ENCODE results near the gene RMND5A. TPM values are rescaled to one million over a fixed set of nuclear protein-coding genes. Genes with fewer than 3 reads are reported as not detected.

The RMND5A gene
- total and polyA plus RNA-seq, 12 donors = 23.4 to 152 (median 105) TPM

DNA sequence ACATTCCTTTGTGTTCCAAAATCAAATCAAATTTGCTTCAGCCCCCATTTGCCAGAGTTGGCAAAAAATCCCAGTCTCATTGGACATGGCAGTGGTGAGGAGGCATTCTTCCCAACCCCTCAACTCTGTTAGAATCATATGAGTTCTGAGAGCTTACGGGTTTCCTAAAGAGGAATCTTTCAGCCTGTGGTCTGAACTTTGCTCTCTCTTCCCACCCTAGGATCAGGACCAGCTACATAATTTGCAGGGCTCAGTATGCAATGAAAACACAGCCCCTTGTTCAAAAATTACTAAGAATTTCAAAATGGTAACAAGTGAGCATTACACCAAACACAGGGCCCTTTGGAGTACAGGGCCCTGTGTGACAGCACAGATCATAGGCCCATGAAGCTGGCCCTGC, 47.1 kb upstream of the RMND5A start:
- Histone ChIP-seq H3K4me1 (peaks cover 2 to 30% (median 11%) of the 10 kb centered on the region in 9 donors), H3K9me3 (peaks cover 0 to 17% (median 0%) of the 10 kb centered on the region in 11 donors), H3K27me3 (no peaks in the 10 kb centered on the region), H3K27ac (no peak overlapping the region), H3K4me3 (no peak overlapping the region), H3K36me3 (no peaks in the 10 kb centered on the region)
- no peak for ATAC-seq
- intact Hi-C loops (cut with DNase I) = no loop called here
- DNase-seq = no peak
- TF ChIP-seq, protein P1, sequence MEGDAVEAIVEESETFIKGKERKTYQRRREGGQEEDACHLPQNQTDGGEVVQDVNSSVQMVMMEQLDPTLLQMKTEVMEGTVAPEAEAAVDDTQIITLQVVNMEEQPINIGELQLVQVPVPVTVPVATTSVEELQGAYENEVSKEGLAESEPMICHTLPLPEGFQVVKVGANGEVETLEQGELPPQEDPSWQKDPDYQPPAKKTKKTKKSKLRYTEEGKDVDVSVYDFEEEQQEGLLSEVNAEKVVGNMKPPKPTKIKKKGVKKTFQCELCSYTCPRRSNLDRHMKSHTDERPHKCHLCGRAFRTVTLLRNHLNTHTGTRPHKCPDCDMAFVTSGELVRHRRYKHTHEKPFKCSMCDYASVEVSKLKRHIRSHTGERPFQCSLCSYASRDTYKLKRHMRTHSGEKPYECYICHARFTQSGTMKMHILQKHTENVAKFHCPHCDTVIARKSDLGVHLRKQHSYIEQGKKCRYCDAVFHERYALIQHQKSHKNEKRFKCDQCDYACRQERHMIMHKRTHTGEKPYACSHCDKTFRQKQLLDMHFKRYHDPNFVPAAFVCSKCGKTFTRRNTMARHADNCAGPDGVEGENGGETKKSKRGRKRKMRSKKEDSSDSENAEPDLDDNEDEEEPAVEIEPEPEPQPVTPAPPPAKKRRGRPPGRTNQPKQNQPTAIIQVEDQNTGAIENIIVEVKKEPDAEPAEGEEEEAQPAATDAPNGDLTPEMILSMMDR (IDR thresholded peaks at IDR 0.05) = no peak
- 93 to 96% methylated on average over 1 of the region's 1 CpG for WGBS, 2 donors

DNA sequence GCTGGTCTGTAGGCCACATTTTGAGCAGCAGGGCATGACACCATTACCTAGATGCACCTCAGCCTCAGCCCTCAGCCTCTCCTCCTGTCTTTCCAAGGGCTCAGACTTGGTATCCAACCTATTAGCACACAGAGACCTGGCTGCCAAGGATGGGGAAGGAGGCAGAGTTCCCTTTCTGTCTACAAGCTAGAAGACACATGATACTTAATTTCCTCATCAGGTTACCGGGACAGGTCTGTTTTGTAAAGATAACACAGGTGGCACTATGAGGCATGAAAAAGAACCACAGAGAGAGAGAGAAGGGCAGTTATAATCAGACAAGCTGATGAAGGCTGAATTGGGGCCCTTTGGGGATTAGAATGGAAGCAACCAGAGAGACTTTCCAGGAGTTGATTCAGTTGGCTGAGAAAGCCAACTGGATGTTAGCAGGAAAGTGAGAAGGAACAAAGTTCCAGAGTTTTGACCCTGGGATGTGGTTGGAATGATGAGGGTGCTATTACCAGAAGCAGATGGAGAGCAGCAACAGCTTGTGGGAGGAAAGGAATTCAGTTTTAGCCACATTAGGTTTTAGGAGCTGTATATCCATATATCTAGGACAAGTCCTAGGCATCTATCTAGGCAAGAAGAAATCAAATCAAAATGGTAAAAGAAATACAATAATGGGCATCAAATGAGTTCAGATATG, 46.0 kb upstream of the RMND5A start:
- peak overlapping the region in 5 of 10 donors; percentile 48 to 68 (median 53) for H3K27ac ChIP-seq
- no peak for DNase-seq

DNA sequence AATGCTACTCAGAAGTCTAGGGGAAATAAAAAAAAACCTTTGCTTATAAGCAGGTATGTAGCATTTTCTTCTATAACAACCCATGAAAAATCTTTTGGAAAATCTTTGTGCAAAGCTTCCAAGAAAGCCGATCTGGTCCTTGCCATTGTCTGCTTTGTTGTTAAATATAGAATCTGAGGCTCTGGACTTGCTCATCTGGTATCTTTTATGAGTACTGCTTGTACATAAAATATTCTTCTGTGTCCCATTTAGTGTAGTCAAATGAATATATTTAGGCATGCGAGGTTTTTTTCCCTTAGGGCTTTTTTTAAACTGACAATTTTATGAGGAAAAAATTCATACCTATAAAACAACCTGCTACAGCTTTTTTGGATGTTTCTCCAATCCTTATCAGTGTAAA, 45.0 kb upstream of the RMND5A start:
- intact Hi-C loops (cut with DNase I) = no loop called here
- TF ChIP-seq, protein P1 (IDR thresholded peaks at IDR 0.05) = no peak
- ATAC-seq = peak in 2 of 8 donors; percentile 74 to 78
- peaks cover 0 to 11% (median 0%) of the 10 kb centered on the region in 11 donors for H3K9me3 ChIP-seq
- H3K36me3 ChIP-seq = no peaks in the 10 kb centered on the region
- DNase-seq = no peak
- 34 to 53% methylated on average over 2 of the region's 2 CpGs for WGBS, 2 donors
- H3K4me1 ChIP-seq = peaks cover 2 to 30% (median 11%) of the 10 kb centered on the region in 9 donors
- no peaks in the 10 kb centered on the region for H3K27me3 ChIP-seq
- no peak overlapping the region for H3K4me3 ChIP-seq
- peak overlapping the region in 5 of 10 donors; percentile 48 to 68 (median 63) for H3K27ac ChIP-seq

More for the DNA sequence above, 46.0 kb upstream of the RMND5A start:
- no peak for ATAC-seq
- WGBS, 2 donors = 79 to 88% methylated on average over 1 of the region's 1 CpG
- peaks cover 2 to 30% (median 11%) of the 10 kb centered on the region in 9 donors for H3K4me1 ChIP-seq
- H3K9me3 ChIP-seq = peaks cover 0 to 11% (median 0%) of the 10 kb centered on the region in 11 donors
- no peaks in the 10 kb centered on the region for H3K36me3 ChIP-seq
- no peak overlapping the region for H3K4me3 ChIP-seq
- intact Hi-C loops (cut with DNase I) = no loop called here
- TF ChIP-seq, protein P1 (IDR thresholded peaks at IDR 0.05) = no peak
- H3K27me3 ChIP-seq = no peaks in the 10 kb centered on the region

DNA sequence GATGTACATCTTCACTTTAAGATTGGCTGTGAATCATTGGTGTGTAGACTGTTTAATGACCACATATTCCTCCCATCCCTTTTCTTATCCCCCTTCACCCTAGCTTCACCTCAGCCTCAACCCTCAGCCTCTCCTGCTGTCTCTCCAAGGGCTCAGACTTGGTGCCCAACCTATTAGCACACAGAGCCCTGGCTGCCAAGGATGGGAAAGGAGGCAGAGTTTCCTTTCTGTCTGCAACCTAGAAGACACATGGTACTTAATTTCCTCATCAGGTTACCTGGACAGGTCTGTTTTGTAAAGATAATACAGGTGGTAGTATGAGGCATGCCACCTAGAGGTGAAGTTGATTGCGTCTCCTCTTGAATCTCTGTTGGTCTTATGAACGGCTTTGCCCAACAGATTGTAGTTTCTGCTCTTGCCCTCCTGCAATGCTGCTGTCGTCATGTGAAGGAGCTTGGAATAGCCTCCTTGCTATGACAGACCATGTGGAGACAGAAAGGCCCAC, 44.5 kb upstream of the RMND5A start:
- no peaks in the 10 kb centered on the region for H3K36me3 ChIP-seq
- intact Hi-C loops (cut with DNase I) = no loop called here
- peaks cover 2 to 29% (median 11%) of the 10 kb centered on the region in 9 donors for H3K4me1 ChIP-seq
- H3K4me3 ChIP-seq = no peak overlapping the region
- H3K9me3 ChIP-seq = peaks cover 0 to 11% (median 0%) of the 10 kb centered on the region in 11 donors
- TF ChIP-seq, protein P1 (IDR thresholded peaks at IDR 0.05) = peak in 3 of 9 donors; percentile 7 to 16 (median 10)
- no peaks in the 10 kb centered on the region for H3K27me3 ChIP-seq
- 83 to 87% methylated on average over 3 of the region's 3 CpGs for WGBS, 2 donors
- peak overlapping the region in 5 of 10 donors; percentile 48 to 68 (median 63) for H3K27ac ChIP-seq
- DNase-seq (no peak), ATAC-seq (peak in 2 of 8 donors; percentile 19 to 31)

Data from heart right ventricle (tissue), 16 donors.